Gastrocnemius medialis (tissue), 4 donors: ENCODE measurements around the gene FAM53A.

Experiments
- POLR2A ChIP-seq, 2 donors: fragments of 450-650 bp; IDR thresholded peaks; one replicate each; pipeline ENCODE4 v1.6.1; 2017; ENCODE audit warnings: antibody characterized with exemption in 2 of 2, mild to moderate bottlenecking in 2 of 2, moderate library complexity in 2 of 2
- TF ChIP-seq, protein P1 (sequence below), 5 experiments: fragments of 450-650 bp in 3 of 5; fragments of 200-600 bp in 2 of 5; sonication (generic) in 2 of 5; IDR thresholded peaks in 4 of 5; conservative IDR thresholded peaks in 1 of 5; 1 replicate in 4 of 5; 2 replicates in 1 of 5; pipeline ENCODE4 v1.5.1; 2016 to 2019; ENCODE audit warnings: antibody characterized with exemption in 5 of 5, mild to moderate bottlenecking in 3 of 5, moderate library complexity in 3 of 5

DNA sequence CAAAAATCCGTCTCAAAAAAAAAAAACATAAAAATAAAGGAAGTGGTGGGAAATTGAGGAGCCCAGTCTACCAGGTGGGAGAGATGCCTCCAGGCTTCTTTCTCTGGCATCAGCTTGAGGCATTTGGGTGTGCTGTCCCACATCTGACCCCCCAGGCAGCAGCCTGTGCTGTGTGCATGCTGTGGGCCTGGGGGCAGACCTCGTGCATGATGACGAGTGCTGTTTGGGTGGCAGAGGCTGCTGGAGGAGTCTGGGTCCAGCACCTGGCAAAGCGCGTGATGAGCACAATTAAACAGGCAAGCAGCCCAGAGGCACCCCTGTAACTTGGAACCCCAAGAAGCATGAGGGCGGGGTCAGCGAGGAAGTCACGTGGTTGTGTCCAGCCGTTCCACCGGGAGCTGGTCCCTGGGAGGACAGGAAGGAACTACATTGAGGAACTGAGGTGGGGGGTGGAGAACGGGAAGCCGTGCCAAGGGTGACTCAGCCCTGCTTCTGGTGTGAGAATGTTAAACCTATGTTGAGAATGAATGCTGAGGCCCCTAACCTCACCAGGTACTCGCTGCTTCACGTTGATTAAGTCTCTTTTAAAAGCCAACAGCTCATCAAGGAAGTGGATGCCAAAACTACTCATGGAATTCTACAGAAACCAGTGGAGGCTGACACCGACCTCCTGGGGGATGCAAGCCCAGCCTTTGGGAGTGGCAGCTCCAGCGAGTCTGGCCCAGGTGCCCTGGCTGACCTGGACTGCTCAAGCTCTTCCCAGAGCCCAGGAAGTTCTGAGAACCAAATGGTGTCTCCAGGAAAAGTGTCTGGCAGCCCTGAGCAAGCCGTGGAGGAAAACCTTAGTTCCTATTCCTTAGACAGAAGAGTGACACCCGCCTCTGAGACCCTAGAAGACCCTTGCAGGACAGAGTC, 43.3 kb upstream of the FAM53A start:
- TF ChIP-seq, protein P1, sequence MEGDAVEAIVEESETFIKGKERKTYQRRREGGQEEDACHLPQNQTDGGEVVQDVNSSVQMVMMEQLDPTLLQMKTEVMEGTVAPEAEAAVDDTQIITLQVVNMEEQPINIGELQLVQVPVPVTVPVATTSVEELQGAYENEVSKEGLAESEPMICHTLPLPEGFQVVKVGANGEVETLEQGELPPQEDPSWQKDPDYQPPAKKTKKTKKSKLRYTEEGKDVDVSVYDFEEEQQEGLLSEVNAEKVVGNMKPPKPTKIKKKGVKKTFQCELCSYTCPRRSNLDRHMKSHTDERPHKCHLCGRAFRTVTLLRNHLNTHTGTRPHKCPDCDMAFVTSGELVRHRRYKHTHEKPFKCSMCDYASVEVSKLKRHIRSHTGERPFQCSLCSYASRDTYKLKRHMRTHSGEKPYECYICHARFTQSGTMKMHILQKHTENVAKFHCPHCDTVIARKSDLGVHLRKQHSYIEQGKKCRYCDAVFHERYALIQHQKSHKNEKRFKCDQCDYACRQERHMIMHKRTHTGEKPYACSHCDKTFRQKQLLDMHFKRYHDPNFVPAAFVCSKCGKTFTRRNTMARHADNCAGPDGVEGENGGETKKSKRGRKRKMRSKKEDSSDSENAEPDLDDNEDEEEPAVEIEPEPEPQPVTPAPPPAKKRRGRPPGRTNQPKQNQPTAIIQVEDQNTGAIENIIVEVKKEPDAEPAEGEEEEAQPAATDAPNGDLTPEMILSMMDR (IDR thresholded peaks at IDR 0.05 in 4 of 5, conservative IDR thresholded peaks at IDR 0.05 in 1 of 5): no peak
- no peak for TF ChIP-seq POLR2A (IDR thresholded peaks at IDR 0.05)
